Endothelial cell of hepatic sinusoid (primary cell): Measurements from ENCODE around the gene ADORA1.

ENCODE experiments used
- in situ Hi-C: cut with HindIII; loops from 2 replicates; pipeline ENCODE4 v1.10.0; 2017; ENCODE audit warnings: low sequenced_read_pairs

ADORA1 gene

DNA sequence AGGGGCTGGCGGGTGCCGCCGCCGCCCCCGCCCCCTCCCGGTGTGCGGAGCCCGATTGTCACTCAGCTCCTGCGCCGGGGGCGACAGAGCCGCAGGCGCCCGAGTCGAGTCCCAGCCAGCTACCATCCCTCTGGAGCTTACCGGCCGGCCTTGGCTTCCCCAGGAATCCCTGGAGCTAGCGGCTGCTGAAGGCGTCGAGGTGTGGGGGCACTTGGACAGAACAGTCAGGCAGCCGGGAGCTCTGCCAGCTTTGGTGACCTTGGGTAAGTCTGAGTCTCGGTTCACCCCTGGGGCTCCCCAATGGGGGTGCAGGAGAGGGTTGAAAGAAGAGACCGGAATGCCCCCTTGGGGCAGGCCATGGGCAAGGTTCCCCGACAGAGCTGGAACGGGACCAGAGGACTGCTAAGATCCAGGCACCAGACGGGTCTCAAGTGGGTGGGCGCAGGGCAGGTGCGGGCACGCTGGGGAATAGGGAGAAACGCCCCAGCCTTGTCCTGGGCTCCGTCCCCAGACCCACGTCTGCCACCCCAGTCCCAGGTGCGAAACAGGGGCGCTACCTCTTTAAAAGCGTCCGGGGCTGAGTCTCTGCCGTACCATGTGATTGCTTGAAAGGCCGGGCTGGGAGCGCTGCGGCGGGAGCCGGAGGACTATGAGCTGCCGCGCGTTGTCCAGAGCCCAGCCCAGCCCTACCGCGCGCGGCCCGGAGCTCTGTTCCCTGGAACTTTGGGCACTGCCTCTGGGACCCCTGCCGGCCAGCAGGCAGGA, at the start of gene ADORA1:
Gene ADORA1 (plus strand): TSS at position 61 of the 765 bp plus-strand sequence. CDS start 1,116 bp downstream, outside the sequence.
- in situ Hi-C loops: no loop called here

DNA sequence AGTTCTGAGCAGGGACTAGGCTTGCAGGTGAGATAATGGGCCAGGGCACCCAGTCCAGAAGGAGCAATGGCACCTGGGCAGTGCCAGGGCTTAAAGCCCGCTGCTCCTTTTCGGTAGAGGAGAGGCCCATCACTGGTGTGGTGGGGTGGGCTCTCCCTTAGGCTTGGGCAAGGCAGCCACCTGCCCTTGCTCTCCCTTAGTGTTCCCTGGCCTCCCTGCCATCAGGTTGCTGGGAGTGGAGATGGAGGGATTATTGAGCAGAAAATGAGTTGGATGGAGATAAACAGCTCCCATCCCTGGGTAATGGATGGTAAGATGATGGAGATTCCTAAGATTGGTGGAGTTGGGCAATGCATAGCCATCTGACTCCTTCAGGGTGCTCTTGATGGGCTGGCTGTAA, 49.6 kb upstream of the ADORA1 start:
- in situ Hi-C loops: no loop called here

DNA sequence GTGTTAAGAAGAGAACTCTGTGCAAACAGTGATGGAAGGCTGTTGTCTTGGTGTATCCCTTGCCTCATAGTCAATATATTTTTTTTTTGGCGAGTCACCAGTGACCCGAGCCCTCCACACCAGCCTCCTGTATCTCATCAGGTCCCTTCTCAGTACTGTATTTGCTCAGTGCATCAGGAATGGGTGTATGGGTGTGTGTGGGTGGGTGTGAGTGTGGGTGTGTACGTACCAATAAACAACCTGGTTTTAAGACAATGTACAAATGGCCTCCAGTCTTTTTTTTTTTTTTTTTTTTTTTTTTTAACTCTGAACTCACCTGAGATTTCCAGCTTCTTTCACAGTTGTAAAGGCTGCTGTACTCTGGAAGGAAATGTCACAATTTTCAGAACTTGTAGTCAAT, 49.0 kb upstream of the ADORA1 start:
- in situ Hi-C loops: no loop called here

DNA sequence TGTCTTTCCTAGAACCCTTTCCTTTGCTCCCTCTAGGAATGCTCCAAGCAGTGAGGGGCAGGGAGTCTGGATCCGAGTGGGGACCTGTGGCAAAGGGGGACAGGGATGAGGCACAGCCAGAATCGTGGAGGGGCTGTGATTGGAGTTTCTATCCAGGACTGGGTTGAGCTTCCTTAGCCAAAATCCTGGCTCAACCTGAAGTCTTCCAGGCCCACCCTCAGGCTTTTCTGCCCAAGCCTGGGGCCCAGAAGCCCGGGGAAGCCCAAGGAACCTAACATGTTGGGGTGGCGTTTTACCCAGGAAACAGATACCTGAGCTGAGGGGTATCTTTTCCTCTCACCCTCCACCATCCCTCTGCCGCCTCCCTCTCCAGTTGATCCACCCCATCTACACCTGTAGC, 47.1 kb upstream of the ADORA1 start:
- in situ Hi-C loops: no loop called here

DNA sequence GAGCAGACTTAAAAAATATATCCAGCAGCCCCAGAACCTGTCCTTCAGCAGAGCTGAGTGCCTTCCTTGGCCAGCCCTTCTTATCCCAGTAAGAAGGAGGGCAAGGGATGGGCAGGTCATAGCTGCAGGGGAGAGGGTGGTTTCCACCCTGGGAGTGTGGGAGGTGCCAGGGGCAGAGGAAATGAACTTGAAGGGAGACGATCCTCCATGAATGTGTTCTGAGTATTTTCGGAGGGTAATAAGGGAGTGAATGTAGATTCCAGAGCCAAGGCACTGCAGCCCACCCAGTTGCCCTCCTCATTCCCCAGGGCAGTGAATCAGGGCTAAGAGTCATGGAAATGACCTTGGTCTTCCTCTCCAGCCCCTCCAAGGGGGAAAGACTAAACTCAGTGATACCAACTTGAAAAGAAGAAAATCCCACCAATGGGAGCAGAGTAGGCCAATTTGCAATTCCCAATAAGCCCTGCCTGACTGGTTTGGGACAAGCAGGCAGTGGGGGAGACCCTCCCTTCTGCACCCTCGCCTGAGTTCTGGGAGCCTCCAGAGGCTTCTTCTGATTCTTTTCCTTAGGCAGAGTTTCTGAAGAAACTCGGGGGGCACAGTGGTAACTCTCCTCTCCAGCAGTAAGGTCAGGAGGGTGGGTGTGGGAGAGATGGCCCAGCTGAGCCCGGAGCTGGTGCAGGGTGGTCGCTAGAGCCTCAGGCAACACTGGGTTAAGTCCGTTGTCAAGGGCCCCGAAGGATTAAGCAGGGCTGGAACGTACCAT, 45.9 kb upstream of the ADORA1 start:
- in situ Hi-C loops: no loop called here

DNA sequence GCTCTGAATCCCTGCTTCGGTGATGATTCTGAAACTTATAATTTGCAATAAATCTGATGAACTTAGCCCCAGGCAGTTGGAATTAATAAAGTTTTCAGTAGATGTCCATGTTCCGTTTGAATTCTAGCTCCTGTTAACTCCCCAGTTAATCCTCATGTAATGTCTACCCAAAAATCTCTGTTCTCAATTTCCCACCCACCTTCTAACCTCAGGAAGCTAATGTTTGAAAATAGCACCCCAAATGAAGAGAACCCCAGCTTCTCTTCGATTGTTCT, 45.4 kb upstream of the ADORA1 start:
- in situ Hi-C loops: no loop called here

DNA sequence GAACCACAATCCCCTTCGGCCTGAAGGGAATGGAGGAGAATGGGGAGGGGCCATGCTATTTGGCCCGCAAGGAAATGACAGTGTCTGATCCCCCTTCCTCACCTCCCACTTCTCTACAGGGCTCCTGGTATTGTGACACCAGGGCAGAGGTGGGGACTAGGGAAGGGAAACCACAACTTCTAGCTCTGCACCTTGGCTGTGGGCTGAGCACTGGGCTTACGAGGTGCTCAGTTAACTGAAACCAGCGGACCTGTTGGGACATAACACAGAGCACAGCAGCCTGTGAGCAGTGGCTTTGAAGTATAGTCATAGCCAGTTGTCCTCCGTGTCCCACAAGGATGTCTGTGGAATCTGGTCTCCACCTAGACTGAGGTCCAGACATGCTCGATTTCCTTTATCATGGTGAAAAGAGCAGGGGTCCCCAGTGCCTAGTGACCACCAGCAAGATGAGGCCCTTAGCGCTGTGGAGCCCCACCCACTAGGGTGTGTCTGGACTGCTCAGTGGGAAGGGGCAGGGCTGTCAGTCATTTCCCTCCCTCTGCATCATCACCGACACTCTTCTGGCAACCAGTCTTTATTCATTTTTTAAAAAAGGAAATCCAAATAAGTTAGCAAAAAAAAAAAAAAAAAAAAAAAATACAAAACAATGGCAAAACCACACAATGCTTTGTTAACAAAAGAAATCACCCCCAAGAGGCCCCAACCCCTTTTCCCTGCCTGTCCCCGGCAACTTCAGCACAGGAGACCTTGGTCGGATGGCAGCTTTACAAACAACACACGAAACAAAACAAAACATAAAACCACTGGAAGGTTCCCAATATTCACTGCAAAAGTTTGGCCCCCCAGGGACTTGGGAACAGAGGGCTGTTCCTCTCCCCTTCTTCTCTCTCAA, 44.7 kb upstream of the ADORA1 start:
- in situ Hi-C loops: no loop called here

DNA sequence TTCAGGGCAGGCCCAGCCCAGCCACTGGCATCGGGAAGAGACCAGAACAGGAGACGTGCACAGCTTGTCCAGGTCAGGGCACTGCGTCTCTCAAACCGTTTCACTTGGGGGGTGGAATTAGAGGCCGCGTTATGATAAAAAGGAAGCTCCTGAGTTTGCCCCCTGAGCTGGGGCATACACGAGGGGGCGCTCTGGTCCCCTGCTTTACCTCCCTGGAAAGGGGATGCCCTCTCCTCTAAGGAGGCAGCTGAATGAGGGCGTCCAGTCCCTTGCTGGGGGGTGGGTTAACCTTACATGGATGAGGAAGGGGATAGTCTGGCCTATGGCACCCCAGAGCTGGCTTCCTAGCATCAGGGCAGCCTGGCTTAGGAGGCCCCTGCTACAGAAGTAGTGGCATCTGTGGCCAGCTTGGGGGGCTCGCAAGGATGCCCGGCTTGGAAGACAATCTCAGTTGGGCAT, 44.0 kb upstream of the ADORA1 start:
- in situ Hi-C loops: no loop called here

DNA sequence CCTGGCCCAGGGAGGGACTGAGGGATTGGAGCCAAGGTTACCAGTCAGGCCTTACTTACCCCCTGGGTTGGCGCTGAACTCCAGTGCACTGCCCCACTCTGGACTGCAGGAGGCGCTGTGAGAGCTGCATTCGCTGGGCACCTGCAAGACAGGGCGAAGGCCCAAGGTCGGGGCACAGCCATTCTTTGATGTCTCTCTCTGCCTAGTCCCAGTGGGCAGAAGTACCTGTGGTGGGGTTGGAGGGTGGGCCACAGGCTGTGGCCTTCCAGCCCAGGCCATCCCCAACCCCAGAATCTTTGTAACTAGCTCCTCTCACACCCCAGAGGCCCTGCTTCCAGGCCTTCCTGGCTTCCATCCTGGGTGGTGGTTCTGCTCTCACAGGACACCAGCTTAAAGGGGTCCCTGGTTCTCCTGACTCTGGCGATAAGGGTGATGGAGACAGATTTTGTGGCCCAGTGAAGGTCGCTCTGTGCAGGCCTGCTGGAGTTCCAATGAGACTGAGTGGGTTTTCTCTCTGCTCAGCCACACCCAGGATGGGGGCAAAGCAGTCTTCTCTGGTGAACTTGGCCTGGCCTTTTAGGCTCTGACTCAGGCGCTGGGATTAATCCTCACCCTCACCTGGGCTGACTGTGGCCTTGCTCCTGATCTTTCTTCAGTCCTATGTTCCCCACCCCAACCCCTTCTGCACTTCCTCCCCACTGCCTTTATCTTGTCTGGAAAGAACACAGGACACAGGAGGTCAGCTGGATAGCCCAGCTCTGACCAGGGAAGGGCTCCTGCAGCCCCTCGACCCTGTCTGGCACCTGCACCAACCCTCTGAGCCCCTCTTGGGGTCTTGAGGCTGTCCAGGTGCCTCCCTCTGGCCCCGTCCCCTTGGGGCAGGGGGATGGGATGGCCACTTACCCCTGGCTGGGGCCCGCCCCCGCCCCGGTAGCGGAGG, 42.7 kb upstream of the ADORA1 start:
- in situ Hi-C loops: no loop called here

DNA sequence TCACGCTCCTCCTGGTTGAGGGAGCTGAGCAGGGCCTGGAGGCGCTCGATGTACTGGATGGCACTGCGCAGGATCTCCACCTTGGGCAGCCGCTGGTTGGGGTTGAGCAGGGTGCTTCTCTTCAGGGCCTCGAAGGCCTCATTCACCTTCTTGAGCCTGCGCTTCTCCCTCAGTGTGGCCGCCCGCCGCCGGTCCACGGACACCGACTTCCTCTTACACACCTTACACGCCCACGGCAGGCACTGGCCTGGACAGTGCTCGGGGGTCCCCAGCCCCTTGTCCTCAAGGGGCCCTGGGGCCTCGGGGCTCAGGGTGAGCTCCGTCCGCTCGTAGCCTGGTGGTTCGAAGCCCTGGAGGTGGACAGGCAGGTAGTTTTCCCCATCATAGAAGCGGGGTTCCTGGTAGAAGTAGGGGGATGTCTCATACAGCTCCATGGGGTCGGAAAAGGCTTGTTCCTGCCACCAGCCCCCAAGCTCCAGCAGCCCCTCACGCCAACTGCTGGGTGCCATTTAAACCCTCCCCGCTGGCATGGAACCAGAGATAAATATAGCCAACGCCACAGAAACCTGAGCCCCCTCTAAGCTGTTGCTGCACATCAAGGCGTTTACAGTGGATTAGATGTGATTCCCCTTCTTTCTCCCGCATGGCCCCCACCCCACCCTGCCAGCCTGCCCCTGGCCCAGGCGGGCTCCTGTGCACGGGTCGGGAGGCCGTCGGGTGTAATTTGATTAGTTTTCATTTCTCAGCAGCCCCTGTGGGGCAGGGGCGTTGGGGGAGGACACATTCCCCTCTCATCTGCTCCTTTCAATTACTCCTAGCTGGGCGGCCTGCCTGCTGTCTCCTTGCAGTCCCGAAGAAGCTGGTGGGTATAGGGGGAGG, 41.8 kb upstream of the ADORA1 start, which contains the start of gene MYOG:
Gene MYOG (minus strand): TSS at position 485 of the 879 bp plus-strand sequence. CDS start 51 bp downstream, at position 434.
- in situ Hi-C loops: no loop called here

DNA sequence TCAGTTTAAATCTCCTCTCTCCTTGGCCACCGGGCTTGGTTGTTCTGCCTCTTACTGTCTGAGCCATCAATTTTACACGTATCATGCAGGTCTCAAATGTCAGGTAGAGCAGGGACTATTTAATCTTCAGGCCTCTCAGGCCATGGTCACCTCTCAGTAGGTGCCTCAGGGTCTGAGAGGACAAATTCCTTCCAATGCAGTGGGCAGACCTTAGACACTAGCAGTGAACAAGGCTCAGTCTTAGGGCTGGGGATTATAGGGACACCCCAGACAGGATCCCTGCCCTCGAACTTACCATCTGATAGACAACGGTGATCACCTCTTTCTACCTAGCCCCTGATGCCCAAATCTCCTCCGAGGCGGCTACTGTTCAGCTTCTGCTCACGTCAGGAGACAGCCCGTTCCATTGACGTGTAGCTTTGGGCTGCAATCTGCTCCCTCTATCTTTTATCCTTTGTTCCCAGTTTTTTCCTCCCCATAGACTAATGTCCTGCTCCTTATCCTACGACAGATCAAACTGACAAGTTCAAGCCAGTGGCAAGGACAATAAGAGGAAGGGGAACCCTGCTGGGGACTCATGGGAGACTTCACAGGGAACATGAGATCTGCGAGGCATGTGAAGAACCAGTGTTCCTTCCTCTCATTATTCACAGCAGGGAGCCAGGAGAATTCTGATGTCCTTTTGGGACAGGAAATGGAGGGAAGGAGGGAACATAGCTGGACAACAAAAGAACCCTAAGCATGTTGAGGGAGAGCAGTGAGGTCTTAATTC, 40.3 kb upstream of the ADORA1 start:
- in situ Hi-C loops: no loop called here

DNA sequence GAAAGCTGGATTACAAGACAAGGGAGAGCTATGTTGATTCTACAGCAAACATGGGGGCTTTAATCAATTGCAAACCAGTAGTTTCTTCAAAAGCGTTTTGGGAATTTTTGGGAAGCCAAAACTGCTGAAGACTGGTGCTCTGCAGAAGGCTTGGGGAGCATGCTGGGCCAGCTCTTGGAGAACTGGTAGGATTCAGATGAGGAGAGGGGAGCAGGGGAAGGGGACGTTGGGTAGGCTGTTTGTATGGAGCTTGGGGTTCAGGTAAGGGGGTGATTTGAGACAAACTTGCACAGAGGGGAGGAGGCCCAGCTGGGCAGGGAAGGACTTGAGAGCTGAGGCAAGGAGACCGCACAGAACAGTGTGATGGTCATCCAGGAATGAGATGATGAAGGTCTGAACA, 39.1 kb upstream of the ADORA1 start:
- in situ Hi-C loops: no loop called here

DNA sequence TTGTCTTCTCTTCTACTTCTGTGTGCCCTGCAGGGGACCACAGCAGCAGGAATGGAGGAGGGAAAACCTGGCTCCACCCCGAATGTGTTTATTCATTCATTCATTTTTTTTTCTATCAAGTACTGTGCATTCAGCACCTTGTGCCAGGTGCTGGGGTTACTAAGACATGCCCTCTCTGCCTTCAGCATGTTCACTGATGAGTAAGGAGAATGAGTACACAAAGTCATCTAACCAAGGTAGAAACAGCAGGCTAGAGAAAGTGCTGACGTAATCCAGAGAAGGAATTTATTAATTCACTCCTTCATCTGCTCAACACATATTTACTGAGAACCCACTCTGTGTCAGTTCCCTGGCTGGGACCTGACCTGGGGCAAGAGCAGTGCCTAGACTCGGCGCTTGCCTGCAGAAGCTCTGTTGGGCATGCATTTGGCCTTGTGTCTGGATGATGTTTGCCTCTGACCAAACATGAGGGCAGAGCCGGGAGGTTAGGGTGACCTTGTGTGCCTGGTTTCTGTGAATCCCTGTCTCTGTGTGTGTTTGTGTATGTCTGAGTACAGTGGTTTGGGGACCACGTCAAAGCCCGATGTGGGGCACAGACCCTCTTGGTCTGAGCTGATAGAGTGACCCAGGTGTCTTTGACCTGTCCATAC, 38.4 kb upstream of the ADORA1 start:
- in situ Hi-C loops: no loop called here

DNA sequence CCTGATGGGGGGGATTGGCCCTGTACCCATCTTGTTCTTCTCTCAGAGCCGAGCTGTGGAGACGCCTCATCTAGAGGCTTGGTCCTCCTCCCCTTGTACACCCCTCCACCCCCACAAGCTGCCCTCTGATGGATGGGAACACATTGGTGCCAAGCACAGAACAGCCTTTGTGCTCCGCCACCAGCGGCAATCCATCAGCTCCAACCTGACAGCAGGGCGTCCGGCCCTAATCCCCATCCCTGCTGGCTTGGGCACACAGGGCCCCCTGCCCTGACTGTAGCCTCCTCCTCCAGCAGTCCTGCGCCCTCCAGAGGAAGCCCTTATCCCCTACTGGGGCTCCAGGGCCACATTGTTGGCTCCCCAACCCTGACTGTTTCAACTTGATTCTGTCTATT, 37.9 kb upstream of the ADORA1 start:
- in situ Hi-C loops: no loop called here

DNA sequence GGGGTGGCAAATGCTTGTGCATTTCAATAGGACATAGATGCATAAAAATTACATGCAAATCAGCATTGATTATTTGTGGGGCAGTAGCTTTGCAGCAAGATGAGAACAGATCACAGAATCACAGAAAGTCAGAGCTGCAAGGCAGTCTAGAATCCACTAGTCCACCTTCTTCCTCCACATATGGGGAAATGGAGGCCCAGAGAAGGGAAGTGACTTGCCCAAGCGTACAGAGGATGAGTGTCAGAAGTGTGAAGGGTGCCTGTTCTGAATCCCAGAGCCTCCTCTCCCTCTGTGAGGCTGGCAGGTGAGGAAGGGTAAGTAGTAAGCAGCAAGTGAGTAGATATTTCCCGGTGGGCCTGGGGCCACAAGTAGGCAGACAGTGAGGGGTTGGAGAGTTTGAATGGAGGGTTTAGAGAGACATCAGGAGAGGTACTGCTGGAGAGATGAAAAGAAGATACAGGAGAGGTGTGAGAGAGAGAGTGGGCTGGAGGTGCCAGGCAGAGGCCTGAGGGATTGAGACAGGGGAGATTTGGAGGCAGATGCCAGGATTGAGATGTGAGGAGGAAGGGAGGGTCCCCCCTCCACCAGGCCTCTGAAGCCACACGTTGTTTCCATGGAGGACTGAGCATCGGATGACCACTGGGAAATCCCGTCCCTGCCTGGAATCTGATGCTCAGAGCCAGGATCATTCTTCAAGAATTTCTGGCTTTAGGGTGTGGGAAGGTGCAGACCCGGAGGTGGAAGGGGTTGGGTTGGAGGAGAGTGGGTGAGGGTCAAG, 36.9 kb upstream of the ADORA1 start:
- in situ Hi-C loops: no loop called here

DNA sequence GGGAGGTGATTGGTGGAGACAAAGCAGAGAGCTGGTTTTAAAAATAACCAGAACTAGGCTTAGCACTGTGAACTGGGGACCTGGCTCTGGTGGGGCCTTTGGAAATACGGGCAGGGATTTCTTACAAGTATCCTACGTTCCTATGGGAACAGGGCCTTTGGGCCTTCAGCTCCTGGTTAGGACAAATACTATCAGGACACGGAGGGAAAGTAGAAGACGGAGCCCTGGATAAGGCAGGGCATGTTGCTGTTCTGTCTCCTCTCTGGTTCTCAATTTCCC, 36.4 kb upstream of the ADORA1 start:
- in situ Hi-C loops: no loop called here

DNA sequence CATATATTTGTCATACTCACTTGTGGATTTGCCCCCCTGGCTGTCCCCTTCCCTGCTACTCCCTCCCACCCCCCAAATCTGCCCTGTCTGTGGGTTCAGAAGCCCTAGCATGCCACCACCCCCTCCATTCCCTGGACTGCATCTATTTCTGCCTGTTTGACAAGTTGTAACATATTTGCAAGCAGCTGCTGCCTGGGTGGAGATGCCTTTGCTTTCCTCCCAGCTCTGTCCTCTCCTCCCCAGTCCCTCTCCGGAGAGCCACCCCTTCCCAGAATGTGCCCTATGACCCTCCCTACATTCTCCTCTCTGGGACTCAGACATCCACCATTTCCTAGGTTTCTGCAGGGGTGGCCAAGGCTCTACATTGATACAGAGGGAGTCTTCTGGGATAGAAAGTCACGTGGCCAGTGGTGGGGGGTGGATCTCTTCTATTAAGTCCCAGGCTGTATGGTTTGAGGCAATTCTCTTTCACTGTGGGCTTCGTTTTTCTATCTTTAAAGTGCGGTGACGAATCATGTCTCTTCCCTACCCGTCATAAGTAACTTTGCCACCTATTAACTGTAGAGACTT, 35.7 kb upstream of the ADORA1 start:
- in situ Hi-C loops: no loop called here
